HG03025 (cell line): ENCODE measurements around the gene HPCAL1.
"Not testable (repeated sequence)": the region's sequence is repeated elsewhere in the genome, so short reads cannot be mapped to it uniquely, and the experiment has no call there.

Experiments used
- ATAC-seq: cut with Tn5 transposase; IDR thresholded peaks from one replicate; pipeline ENCODE4 v1.9.1; 2021; ENCODE audit warnings: mild to moderate bottlenecking, moderate library complexity; ENCODE audit not compliant: unreplicated experiment, low FRiP score

Gene HPCAL1

DNA sequence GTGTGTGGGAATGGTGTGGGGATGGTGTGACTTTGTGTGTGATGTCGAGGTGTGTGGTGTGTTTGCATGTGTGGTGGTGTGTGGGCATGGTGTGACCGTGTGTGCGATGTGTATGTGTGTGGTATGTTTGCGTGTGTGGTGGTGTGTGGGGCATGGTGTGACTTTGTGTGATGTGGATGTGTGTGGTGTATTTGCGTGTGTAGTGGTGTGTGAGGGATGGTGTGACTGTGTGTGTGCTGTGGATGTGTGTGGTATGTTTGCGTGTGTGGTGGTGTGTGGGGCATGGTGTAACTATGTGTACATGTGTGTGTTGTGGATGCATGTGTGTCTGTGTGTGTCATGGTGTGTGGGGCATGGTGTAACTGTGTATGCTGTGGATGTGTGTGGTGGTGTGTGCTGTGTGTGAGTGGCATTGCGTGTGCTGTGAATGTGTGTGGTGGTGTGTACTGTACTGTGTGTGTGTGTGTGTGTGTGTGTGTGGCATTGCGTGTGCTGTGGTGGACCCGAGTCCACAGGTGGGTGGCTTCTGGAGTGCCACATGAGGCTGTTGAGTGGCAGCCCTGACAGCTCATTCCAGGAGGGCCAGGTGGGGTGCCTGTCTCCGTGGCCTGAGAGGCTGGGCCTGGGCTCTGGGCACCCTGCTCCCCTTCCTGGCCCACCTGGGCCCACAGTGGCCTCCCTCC, 130.7 kb downstream of the HPCAL1 start:
- no peak for ATAC-seq

DNA sequence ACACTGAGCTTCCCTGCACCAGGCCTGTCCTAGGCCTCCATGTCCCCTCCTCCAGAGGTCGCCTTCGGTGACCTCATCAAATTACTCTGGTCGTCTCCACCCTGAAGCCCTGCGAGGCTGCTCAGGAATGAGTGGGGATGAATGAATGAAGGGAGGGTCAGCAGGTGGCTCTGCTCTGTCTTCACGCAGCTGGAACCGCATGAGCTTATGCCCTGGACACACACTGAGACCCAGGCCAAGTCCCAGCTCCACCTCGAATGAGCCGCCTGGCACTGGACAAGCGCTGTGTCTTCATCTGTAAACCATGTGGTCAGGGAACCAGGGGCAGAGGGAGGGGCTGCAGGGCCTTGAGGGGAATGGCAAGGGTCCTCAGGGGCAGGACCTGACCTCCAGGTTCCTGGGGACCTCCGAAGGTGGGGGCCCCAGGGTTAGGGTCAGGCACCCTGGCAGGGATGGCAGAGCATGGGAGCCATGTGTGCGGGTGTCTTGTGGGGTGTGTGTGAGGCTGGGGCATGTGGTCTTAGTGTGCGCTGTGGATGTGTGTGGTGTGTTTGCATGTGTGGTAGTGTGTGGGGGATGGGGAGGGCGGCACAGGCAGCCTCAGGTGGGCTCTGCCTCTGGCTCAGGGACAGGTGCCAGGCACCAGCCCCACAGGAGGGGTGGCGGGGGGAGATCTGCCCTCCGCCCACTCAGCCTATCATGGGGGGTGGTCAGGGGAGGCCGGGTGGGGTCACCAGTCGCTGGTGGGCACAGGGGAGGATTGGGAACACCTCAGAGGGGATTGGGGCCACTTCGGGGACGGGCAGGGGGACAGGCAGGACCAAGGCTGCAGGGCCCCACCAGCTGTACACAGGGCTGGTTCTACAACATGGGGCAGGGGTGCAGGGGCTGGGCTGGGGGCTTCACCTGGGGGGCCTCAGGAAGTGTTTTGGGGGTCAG, 131.5 kb downstream of the HPCAL1 start:
- ATAC-seq = no peak

DNA sequence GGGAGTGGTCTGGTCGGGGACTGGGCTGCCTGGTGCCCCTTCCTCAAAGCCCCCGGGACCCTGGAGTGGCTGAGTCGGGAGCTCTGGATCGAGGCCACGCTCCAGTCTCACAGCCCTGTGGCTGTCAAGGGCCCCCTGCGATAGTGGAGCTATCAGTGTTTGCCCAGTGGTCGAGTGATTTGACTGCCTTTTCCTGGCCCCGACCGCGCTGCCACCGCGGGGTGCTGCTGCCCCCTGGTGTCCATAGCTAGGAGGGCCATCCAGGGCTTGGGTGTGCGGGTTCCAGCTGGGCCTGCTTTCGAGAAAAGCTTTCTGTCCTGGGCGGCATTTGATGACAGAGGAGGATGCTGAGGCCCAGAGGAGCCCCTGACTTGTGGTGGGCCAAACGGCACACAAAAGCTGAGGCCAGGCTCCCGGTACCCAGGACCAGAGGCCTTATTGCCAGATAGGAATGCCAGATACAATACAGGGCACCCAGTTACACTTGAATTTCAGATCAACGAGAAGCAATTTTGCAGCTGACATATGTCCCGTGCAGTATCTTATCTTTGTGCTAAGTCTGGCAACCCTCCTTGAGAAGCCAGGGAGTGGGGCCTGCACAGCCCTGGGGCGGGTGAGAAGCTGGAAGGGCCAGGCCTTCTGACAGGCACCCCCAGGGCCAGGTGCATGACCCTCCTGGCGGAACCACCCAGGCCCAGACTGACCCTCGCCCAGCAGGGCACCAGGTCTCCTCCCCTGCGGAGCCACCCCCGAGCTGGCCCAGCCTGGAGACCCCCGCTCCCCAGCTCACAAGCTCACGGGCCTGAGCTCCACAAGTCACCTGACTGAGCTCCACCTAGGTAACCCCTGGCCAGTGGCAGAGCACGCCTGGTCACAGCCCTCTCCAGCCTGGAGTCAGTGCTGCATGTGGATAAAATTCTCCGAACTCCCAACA, 132.4 kb downstream of the HPCAL1 start:
- no peak for ATAC-seq

DNA sequence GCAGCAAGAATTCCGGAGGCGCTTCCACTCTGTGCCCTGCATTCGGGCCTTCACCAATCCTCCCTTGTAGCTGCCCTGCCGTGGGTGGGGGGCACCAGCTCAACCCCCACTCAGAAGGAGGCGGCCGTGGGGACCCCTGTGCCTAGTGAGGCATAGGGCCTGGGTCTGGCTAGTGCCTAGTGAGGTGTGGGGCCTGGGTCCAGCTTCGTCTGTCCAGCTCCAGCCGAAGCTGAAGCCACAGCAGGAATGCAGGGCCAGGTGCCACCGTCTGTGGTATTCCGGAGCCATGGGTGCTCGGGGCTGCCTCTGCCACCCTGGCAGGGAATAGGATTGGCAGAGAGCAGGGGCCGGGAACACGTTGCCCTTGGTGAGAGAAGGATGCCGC, 133.1 kb downstream of the HPCAL1 start:
- no peak for ATAC-seq

GRCh38 chr2:10436583-10437110, 133.9 kb downstream of the HPCAL1 start:
- ATAC-seq = no peak

DNA sequence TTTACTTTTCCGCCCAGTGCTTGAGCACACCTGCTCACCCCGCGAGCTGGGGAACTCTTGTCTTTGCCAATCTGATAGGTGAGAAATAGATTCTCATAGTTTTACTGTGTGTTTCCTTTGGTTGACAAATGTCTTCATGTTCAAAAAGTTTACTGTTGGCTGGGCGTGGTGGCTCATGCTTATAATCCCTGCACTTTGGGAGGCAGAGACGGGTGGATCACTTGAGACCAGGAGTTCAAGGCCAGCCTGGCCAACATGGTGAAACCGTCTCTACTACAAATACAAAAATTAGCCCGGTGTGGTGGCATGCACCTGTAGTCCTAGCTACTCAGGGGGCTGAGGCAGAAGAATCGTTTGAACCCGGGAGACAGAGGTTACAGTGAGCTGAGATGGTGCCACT, 135.1 kb downstream of the HPCAL1 start:
- no peak for ATAC-seq

DNA sequence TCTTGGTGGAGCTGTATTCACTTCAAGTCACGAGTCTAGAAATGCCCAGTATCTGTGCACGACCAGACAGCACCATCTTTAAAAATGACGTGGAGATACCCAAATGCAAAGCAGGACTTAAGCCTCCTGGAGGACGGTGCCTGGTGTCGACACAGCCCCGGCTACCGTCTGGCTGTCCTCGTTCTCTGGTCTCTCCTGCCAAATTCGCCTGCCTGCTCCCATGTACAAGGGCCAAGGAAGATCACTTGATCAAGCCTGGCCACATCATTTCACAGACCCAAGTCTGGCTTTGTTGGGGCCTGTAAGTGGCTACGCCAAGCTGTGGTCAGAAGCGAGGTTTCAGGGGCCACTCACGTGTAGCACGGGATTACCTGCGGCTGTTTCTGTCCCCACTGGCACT, 136.0 kb downstream of the HPCAL1 start:
- no peak for ATAC-seq

- no peak for ATAC-seq
These were observed 136.6 kb downstream of the HPCAL1 start for GRCh38 chr2:10439185-10439879.

GRCh38 chr2:10439971-10440370, 137.3 kb downstream of the HPCAL1 start:
- no peak for ATAC-seq

GRCh38 chr2:10440736-10441135, 138.0 kb downstream of the HPCAL1 start:
- ATAC-seq = no peak

- no peak for ATAC-seq
These were observed 139.2 kb downstream of the HPCAL1 start for GRCh38 chr2:10441948-10442347.

DNA sequence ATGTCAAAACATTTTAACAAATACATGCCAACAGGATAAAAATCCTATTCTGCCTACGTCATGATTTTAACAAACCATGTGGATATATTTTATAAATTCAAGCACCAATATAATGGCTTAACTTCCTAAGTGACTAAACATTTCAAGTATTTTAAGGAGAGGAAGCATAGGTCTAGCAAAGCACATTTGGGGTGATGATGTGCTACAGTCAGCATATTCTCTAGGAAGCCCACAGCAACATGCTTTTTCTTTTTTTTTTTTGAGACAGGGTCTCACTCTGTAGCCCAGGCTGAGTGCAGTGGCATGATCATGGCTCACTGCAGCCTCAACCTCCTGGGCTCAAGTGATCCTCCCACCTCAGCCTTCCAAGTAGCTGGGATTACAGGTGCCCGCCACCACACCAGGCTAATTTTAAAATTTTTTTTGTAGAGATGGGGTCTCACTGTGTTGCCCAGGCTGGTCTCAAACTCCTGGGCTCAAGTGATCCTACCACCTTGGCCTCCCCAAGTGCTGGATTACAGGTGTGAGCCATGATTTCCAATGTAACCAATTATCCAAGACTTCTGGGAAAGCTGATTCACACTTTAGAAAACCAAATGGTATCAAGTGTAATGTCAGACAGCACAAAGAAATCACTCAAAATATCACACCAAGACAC, 139.9 kb downstream of the HPCAL1 start:
- not testable (repeated sequence) for ATAC-seq

DNA sequence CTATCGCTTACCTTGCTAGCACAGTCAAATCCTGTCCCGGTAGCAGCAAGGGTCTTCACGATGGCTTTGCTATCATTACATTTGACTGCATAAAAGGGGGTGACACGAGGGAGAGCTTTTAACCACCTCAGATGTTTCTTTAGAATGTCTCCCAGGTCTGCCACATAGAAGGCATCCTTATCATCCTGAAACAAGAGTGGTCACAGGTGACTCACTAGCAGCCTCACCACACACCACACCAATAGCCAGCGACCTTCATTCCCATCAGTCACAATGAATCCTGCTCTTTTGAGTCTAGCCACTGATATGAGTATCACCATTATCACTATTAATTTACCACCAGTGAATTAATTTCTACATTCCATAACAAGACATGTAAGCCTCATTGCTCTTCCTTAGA, 141.8 kb downstream of the HPCAL1 start:
- no peak for ATAC-seq

DNA sequence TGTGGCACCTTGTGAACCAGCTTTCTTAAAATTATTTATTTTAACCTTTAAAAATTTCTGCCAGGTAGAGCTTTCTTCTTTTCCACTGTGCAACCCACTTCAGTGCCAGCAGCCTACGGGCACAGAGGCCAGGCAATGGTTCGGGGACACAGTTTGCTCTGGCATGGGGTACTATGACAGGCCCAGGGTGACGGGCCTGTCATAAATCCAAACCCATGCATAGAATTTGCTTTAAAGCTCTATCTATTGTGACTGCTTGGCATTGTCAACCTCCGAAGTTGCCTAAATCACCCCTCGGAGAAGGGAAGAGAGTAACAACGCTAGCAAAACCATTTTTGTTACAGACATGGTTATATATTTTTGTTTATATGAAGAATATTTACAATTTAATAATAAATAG, 143.9 kb downstream of the HPCAL1 start:
- ATAC-seq = no peak

DNA sequence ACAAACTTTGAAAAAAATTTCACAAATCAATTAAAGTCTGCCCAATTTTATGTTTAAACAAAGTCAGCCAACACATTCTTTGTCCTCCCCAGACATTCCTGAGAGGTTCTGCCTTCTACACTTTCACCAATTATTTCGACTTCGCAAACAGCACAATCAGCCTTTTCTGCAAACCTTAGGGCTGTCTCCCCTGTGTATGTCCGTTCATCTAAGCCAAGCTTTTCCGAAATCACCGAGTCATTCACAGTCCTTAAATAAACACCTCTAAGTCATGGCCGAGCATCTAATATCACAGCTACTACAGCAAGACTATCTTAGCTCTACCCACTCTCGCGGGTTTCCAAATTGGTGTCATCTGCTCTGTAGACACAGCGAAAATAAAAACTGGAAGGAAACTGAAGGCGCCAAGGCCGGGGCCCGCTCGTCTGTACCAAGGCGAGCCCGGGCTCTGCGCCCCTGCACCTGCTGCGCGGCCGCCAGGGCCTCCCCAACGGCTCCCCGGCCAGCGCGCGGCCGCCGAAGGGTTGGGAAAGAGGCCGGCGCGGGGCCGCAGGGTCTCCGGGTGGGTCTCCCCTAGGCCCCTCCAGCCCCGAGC, 144.7 kb downstream of the HPCAL1 start:
- peak; percentile 37 for ATAC-seq

- peak; percentile 62 for ATAC-seq
These were observed 145.3 kb downstream of the HPCAL1 start, which contains the start of gene ODC1 for GRCh38 chr2:10447895-10448575. TSS of gene ODC1 (minus strand) at chr2:10448327. CDS start at chr2:10445032, 3,295 bp downstream.

- peak; percentile 60 for ATAC-seq
These were observed 146.1 kb downstream of the HPCAL1 start for GRCh38 chr2:10448576-10449485.
